ENCODE measurements around the gene BICRA.

- TF ChIP-seq CTCF (IDR thresholded peaks at IDR 0.05) (no peak), EZH2 (IDR thresholded peaks at IDR 0.05) (no peak), EZH2phosphoT487 (IDR thresholded peaks at IDR 0.05) (no peak)
Measured at GRCh38 chr19:47572635-47573034, 36.3 kb upstream of the BICRA start.

Data from neural progenitor cell (in vitro differentiated cells).